Activated CD8-positive, alpha-beta memory T cell treated with anti-CD3 and anti-CD28 coated beads, Interleukin-2, amount 50 U/mL, for 1 hour (primary cell): Measurements from ENCODE around the gene ZNF691.
"Not testable (repeated sequence)": the region's sequence is repeated elsewhere in the genome, so short reads cannot be mapped to it uniquely, and the experiment has no call there.

ENCODE experiments used
- DNase-seq: peaks from one replicate; pipeline ENCODE4 v3.0.0-alpha.2; 2020; ENCODE audit errors: extremely low read depth

Gene ZNF691

DNA sequence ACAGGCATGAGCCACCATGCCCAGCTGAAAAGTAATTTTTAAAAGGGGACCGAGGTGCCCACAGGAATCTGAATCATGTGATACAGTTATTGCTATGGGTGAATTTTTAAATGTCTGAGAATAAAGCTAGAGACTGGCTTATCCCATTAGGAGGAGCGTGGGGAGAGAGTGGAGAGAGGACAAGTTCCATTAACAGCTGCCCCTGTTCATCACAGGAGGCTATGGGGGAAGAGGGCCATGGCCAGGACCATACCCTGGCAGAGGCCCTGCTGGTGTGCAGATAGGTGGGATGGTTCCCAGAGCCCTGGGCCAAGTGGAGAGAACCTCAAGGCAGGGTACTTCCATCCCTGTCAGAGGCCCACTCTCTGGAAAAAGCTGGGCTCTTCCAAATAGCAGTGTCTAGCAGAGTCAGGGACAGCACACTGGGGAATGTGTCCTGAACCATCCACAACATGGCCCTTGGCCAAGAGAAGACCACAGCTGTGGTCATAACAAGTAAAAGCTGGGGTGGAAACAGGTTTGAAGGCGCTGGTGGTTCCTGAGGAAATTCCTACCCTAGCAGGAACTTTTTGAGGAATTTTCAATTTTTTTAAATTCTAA, 13.7 kb upstream of the ZNF691 start:
- no peak for DNase-seq

DNA sequence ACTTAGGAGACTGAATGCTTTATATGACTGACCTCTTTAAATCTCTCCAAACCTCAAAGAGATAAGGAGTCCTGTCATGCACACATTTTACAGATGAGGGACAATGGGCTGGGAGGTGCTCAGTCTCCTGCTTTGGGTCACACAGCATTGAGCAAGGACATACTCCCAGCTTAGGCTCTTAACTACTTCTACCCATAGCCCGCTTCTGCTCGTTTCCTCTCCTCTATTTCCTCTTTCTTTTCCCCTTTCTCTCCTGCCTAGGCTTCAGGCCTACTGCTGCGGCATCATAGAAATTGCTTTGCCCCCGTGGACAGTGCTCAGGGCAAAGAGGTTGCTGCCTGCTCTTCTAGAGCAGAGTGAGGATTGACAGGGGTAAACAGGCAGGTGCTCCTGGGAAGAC, 12.4 kb upstream of the ZNF691 start:
- no peak for DNase-seq

DNA sequence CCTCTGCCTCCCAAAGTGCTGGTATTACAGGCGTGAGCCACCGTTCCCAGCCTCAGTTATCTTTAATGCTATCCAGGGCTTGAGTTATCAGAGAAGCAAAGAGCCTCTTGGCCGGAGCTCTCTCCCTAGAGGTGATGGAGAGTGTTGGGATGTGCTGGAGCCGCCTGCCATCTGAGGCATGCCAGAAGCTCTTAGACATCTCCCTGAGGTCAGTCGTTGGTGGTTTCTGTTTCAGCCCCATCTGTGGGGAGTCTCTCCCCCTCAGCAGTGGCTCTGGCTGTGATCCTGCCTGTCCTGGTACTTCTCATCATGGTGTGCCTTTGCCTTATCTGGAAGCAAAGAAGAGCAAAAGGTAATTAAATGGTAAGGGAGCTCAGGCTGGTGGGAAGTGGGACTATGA, 11.6 kb upstream of the ZNF691 start:
- DNase-seq, result no peak

DNA sequence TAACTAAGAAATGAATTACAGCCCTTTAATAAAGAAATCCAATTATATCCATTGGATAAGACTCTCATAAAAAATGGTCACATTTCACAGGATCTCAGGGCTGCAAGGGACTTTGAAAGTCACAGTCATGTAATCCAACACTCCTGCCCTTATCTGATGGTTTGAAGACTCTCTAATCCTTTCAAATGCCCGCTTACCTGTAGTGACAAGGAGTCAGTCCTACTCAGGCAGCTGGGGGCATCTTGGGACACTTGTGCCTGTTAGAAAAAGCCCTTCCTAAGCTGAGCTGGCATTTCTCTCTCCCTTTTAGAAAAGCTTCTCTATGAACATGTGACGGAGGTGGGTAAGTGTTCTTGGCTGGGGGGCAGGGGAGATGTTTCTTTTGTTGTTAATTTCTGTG, 11.0 kb upstream of the ZNF691 start:
- DNase-seq, result no peak

DNA sequence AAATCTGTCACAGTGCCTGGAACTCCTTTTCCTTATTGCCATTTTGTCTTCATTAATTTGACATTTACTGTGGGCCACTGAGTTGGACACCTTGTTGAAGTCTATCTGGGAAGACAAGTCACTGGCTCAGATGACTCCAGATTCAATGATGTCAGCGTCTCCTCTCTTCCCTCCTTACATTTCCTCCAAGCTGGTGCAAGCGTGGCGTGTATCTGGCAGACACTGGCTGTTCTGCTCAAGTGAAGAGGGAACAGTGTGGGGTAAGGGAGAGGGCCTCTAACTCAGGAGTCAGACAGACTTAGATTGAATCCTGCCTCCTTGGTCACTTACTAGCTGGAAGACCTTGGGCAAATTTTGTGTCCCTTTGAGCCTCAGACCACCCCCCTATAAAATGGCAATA, 8.7 kb upstream of the ZNF691 start:
- no peak for DNase-seq

DNA sequence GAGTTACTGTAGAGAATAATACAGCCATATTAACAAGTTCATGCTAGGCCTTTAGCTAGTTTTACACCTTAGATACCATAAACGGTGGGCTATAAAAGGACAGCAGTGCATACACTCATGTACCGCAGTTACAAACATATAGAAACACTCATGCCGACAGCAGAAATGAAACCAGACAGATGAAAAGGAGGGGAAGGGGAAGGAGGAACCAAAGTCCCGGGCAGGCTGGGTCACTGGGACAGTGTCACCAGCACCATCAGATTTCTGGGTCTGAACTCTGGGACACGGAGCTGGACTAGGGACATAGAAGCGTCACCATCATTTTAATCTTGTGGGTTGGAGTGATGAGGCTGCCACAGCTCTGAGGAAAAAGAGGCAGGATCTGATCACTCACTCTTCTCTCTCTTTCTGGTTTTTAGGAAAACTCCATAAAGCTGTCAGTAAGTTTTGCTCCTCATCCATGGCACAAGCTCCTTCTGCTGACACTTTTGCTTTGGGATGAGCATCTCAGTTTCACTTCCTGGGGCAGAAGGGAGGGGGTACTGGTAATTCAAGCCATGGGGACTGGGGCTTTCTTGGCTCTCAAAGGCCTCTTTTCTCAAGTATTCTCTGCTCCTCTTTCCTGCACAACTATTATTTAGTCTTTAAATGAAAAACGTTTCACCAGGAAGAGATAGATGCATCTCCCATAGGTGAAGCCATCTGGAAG, 7.8 kb upstream of the ZNF691 start:
- DNase-seq, result no peak

DNA sequence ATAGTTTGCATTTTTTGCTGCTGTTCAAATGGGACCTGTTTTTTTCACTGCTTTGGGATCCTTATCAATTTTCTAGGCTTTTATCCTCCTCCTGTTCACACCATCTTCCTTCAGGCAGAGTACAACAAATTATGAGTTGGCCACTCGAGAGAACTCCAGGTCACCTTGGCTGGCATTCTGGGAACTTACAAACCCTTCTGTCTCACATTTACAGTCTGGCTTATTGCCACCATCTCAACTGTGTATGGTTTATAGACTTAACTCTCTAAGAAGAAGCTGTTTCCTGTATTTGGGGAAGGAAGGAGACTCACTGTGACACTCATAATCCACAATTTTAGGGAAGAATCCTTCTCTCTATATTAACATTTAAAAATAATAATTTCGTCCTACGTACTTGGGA, 5.4 kb upstream of the ZNF691 start:
- DNase-seq, result no peak

DNA sequence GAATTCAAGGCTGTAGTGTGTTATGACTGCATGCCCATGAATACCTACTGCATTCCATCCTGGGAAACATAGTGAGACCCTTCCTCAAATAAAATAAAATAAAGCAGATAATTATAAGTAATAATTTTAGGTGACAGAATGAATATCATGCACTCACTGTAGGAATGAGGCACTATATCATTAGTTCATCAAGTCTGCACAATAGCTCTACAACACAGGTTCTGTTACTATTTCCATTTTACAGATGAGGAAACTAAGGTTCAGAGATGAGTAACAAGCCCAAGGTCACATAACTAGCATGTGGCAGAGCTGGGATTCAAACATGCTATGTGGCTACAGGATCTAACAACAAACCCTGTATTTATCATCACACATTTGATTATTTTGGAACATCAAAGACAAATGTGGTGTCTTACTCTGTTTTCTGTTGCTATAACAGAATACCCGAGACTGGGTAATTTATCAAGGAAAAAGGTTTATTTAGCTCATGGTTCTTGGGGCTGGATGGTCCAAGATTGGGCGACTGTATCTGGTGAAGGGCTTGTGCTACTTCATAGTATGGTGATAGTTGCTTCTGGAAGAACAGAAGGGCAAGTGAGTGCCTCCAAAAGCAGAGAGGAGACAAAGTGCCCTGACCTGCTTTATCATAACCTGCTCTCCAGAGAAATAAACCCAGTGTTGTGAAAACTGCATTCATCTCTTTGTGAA, 4.8 kb upstream of the ZNF691 start:
- DNase-seq, result no peak

- no peak for DNase-seq
Observed at GRCh38 chr1:42844592-42845140, 1.7 kb upstream of the ZNF691 start.

GRCh38 chr1:42845193-42845592, 1.2 kb upstream of the ZNF691 start:
- no peak for DNase-seq

DNA sequence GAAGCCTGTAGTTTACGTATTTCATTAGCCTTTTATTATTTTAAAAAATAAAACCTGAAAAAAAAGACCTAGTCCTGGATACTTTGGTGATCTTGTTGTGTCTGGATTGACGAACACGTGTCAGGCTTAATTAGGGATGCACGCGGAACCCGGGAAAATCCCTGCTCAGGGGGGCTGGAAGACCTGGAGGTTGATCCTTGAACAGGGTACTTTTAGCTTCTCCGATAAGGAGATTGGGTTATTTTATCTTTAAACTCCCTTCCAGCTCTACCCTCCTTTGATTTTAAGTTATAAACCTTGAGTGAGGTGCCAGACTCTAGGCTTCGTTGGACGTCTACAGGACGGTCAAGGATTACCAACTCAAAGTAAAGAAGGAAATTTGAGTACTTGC, 552 bp upstream of the ZNF691 start:
- DNase-seq, result no peak

DNA sequence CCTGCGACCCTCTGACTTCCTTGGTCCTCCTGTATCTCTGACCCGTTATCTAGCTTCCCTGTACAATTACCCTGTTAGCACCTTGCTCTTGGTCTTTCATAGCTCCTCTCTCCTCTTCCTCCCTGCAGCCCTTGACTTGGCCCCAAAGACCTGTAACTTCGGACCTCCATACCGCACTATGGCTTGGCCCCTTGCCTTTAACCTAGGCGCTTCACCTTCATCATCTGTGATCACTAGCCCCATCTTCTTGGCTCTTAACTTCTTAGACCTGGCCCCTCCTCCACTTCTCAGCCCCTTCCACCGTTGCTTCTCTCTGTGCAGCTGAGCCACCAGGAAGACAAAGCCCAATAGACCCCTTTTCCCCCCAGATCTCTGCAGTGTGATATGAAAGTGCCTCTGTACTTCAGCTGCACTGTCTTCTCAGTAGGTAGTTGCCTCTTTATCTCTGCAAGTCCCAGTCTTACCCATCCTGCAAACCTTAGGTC, 740 bp downstream of the ZNF691 start:
- no peak for DNase-seq

- DNase-seq, result no peak
Observed at GRCh38 chr1:42847721-42848460, 1.5 kb downstream of the ZNF691 start.

GRCh38 chr1:42848823-42849537, 2.6 kb downstream of the ZNF691 start:
- no peak for DNase-seq

- DNase-seq, result no peak
Observed at GRCh38 chr1:42849944-42850343, 3.5 kb downstream of the ZNF691 start.

- DNase-seq, result no peak
Observed at GRCh38 chr1:42851420-42851819, 5.0 kb downstream of the ZNF691 start.

GRCh38 chr1:42851960-42852607, 5.7 kb downstream of the ZNF691 start:
- no peak for DNase-seq

- DNase-seq, result no peak
Observed at GRCh38 chr1:42852608-42852980, 6.2 kb downstream of the ZNF691 start.

- DNase-seq, result no peak
Observed at GRCh38 chr1:42853116-42853884, 6.9 kb downstream of the ZNF691 start.

- DNase-seq, result not testable (repeated sequence)
Observed at GRCh38 chr1:42856554-42856953, 10.1 kb downstream of the ZNF691 start.
